HG03575 (cell line): ENCODE results near the gene CELA2A.
"Not testable (repeated sequence)": the region's sequence is repeated elsewhere in the genome, so short reads cannot be mapped to it uniquely, and the experiment has no call there.

ENCODE experiments used
- ATAC-seq: cut with Tn5 transposase; IDR thresholded peaks from one replicate; pipeline ENCODE4 v1.9.1; 2021; ENCODE audit not compliant: unreplicated experiment, insufficient number of reproducible peaks, low FRiP score; ENCODE audit errors: extremely low read depth

CELA2A gene

GRCh38 chr1:15482983-15483543, 26.5 kb downstream of the CELA2A start:
- ATAC-seq: not testable (repeated sequence)

- no peak for ATAC-seq
Measured at GRCh38 chr1:15483971-15484370, 27.4 kb downstream of the CELA2A start.

- ATAC-seq: not testable (repeated sequence)
Measured at GRCh38 chr1:15484443-15484842, 27.9 kb downstream of the CELA2A start.

DNA sequence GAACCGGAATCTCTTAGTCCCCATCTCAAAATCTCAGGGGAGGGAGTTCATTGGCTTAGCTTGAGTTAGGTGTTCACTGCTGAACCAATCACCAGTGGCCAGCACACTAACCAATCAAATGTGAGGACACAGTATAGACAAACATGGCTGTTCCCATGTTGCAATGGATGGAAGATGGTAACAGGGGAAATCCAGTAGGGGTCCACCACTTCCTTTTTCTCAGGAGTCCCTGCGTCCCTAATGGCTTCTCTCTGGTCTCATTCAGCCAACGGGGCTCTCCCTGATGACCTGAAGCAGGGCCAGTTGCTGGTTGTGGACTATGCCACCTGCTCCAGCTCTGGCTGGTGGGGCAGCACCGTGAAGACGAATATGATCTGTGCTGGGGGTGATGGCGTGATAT, 29.1 kb downstream of the CELA2A start:
- no peak for ATAC-seq

DNA sequence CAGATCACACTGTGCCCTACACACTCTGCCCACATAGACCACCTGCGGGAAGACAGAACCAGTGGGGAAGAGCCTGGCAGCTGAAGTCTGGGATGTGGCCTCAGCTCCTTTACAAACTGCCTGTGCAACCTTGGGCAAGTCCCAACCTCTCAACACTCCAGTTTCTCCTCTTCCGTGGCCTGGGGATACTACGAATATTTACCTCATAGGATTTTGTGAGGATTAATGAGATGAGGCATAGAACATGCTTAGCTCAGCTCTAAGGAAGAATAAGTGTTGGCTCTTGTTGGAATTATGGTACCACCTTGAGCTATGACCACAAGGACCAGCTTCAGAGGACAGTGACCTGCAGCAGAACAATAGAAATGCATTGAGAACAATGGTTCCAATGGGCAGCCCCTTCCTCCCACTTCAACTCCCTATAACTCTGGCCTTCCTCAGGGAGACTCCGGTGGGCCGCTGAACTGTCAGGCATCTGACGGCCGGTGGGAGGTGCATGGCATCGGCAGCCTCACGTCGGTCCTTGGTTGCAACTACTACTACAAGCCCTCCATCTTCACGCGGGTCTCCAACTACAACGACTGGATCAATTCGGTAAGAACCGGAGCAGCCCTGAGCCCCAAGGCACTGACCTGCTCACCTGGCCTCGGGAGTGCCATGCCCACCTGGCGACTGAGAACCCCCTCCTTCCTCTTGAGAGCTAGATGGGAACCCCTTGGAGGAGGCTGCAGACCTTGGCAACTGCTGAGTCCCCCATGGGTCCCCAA, 30.5 kb downstream of the CELA2A start:
- not testable (repeated sequence) for ATAC-seq

DNA sequence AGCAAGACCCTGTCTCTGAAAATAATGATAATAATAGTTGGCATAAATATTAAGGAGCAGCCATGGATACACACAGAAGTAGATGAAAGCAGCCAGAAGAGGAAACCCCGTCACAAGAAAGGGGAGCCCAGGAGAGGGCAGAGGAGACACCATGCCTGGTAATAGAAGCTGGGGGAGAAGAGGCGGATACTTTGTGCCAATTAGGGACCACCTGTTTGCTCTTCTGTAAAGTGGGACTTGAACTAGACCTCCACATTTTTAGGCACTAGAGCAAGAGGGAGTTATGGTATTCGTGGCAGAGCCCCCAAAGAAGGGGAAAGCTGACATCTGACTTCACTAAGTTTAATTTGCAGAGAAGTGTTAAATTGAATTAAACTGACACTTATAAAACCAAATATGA, 31.8 kb downstream of the CELA2A start:
- ATAC-seq: no peak

- no peak for ATAC-seq
Measured at GRCh38 chr1:15489052-15489736, 32.7 kb downstream of the CELA2A start.

- ATAC-seq: not testable (repeated sequence)
Measured at GRCh38 chr1:15491010-15491409, 34.5 kb downstream of the CELA2A start.

DNA sequence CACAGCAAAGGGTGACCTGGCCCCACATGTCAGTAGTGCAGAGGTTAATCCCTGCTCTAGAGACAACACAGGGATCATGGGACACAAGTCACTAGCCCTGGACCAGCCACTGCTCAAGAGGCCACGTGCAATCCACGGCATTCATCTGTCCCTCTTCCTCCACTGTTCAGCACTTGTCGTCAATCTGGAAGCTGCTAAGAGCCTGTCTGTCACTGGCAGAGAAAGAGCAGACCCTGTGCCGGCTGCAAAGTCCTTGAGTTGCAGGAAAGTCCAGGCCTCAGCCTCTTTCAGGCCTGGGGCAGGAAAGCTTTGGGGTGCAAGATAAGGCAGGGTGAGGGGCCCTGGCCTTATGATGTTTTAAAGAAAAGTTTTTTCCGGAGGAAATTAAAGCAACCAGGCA, 36.1 kb downstream of the CELA2A start:
- ATAC-seq: no peak

GRCh38 chr1:15493869-15494390, 37.4 kb downstream of the CELA2A start:
- ATAC-seq: no peak

- ATAC-seq: no peak
Measured at GRCh38 chr1:15500184-15501178, 43.9 kb downstream of the CELA2A start.

- no peak for ATAC-seq
Measured at GRCh38 chr1:15501208-15502032, 44.9 kb downstream of the CELA2A start.

DNA sequence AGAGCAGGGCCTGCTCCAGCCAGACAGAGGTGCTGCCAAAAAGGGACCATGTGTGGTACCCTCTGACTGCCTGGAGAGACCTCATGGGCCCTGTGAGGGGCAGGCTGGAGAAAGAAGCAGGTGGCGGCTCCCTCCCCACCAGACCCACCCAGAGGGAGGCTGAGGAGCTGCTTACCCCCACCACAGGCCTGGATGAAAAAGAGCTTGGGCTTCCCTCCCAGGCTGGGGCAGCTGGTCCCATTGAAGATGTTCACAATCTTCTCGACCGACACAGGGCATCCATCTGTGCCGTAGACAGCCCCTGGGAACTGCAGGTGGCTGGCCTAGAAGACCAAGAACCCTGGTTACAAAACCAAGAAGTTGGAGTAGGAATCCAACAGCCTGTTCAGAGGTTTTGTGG, 47.9 kb downstream of the CELA2A start:
- ATAC-seq: no peak

- no peak for ATAC-seq
Measured at GRCh38 chr1:15506831-15507230, 50.3 kb downstream of the CELA2A start.

- ATAC-seq: no peak
Measured at GRCh38 chr1:15507278-15507677, 50.7 kb downstream of the CELA2A start.

DNA sequence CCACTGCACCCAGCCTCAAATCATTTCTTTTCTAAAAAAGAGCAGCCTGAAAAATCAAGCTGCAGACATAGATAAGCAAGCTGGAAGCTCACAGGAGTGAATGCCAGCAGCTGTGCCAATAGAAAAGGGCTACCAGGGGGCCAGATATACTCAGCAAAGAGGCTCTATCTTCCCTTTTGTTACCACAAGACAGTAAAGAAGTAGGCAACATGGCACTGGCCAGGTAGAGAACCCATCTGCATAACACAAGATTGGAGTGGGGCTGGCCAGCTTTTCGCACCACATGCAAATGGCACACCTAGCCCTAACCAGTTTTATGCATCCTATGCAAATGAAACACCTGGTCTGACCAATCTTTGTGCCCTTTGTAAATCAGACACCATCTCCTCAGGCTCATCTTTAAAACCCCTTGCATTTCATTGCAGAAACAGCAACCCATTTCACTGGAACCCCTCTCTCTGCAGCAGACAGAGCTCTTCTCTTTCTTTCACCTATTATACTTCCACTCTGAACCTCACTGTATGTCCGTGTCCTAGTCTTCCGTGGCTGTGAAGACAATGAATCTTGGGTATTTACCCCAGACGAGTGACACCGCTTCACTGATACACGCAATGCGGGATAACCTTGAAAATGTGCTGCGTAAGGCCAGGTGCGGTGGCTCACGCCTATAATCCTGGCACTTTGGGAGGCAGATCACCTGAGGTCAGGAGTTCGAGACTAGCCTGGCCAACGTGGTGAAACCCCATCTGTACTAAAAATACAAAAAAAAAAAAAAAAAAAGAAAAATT, 52.4 kb downstream of the CELA2A start:
- no peak for ATAC-seq

DNA sequence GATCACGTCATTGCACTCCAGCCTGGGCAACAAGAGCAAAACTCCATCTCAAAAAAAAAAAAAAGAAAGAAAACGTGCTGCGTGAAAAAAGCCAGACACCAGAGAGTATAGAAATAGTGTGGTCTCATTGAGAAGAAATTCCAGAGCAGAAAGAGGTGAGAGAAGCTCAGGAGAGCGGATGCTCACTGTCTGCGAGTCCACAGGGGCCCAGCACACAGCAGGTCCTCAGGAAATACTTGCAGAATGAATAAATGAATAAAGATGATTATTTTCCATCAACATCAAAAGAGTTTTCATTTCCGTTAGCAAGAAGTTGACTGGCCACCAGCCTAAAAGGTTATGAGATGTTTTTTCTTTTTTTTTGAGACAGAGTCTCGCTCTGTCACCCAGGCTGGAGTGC, 53.1 kb downstream of the CELA2A start:
- ATAC-seq: no peak
